Heart right ventricle (tissue), 16 donors: ENCODE results near the gene SPRY1. TPM values are rescaled to one million over a fixed set of nuclear protein-coding genes. Genes with fewer than 3 reads are reported as not detected.

Experiments used
- ATAC-seq, 8 donors: fragments of 200-7000 bp; cut with Tn5 transposase; one replicate each; pipeline ENCODE4 v1.9.1; 2020; ENCODE audit warnings: mild to moderate bottlenecking in 8 of 8, moderate library complexity in 8 of 8, moderate number of reproducible peaks in 1 of 8
- DNase-seq, 2 donors: peaks; one replicate each; pipeline ENCODE4 v3.0.0-alpha.2; 2020
- H3K27ac ChIP-seq, 10 donors: fragments of 200-600 bp; sonication (generic) in 2 of 10; one replicate each; pipeline versions ENCODE4 v1.5.0 to v1.8.0; 2020 to 2022; ENCODE audit warnings: mild to moderate bottlenecking in 3 of 10
- H3K27me3 ChIP-seq, 7 donors: fragments of 200-600 bp; one replicate each; pipeline ENCODE4 v1.8.0; 2021 to 2022; ENCODE audit warnings: mild to moderate bottlenecking in 2 of 7
- H3K36me3 ChIP-seq, 9 donors: fragments of 200-600 bp; sonication (generic) in 1 of 9; one replicate each; pipeline versions ENCODE4 v1.5.0 to v1.8.0; 2020 to 2022; ENCODE audit warnings: mild to moderate bottlenecking in 2 of 9
- H3K4me1 ChIP-seq, 9 donors: fragments of 200-600 bp; sonication (generic) in 1 of 9; one replicate each; pipeline versions ENCODE4 v1.5.0 to v1.8.0; 2020 to 2022; ENCODE audit warnings: mild to moderate bottlenecking in 4 of 9
- H3K4me3 ChIP-seq, 10 donors: fragments of 200-600 bp; sonication (generic) in 2 of 10; one replicate each; pipeline versions ENCODE4 v1.5.0 to v1.8.0; 2020 to 2022; ENCODE audit warnings: mild to moderate bottlenecking in 7 of 10, moderate library complexity in 2 of 10
- H3K9me3 ChIP-seq, 11 donors: fragments of 200-600 bp in 10 of 11; sonication (generic) in 2 of 11; one replicate each; pipeline versions ENCODE4 v1.5.0 to v1.8.0; 2013 to 2022; ENCODE audit warnings: mild to moderate bottlenecking in 2 of 11, control low read depth in 1 of 11, moderate library complexity in 1 of 11
- WGBS, 2 donors: extraction: QIAGEN DNeasy Blood & Tissue Kit; methylation state at CpG; one replicate each; pipeline ENCODE4 v1.1.7; 2013; ENCODE audit warnings: inconsistent platforms in 1 of 2; 5-methylcytosine and 5-hydroxymethylcytosine counted together
- intact Hi-C, 10 donors: fragments of 100-400 bp; cut with DNase I; formaldehyde crosslinking; loops; one replicate each; pipeline versions ENCODE4 v1.11.1 to v1.14.2; 2022
- long read RNA-seq, 3 donors: library from polyadenylated mRNA; unstranded; transcript quantifications; one replicate each; pipeline ENCODE4 v2.0.0, GENCODE V29; 2020 to 2021
- polyA plus RNA-seq, 2 donors: library from polyadenylated mRNA; stranded (reverse); fragments of 200-250 nt; gene quantifications; one replicate each; pipeline ENCODE4 v1.2.3, GENCODE V29; 2013
- total RNA-seq, 10 donors: library from RNA; stranded (reverse); fragmentation: NEBNext Ultra II Directional in 3 of 10; extraction: Animal tissue kit (Norgen Biotek cat#: 25700) in 3 of 10; gene quantifications; one replicate each; pipeline versions ENCODE4 v1.2.1 to v1.2.4, GENCODE V29; 2021 to 2023
- TF ChIP-seq, protein P1 (sequence below), 9 donors: fragments of 200-600 bp; sonication (generic) in 2 of 9; IDR thresholded peaks; one replicate each; pipeline versions ENCODE4 v1.5.0 to v1.8.0; 2021 to 2022; ENCODE audit warnings: antibody characterized with exemption in 9 of 9, mild to moderate bottlenecking in 5 of 9, moderate library complexity in 1 of 9
- donor health status: Arrhythmogenic right ventricular cardiomyopathy.
- donor health status: ischemic (EF 13 %, LVEDD 7.1; RV severe dilation, severe dysfunction).
- donor health status: healthy with polysubstance abuse.
- donor health status: DM: no; HTN: yes; CAD: no.
- donor health status: DM: no; HTN: no; CAD: no.
- donor health status: ischemic (EF 25% LVEDD 6.9; RV normal size, moderate dysfunction).
- donor health status: ischemic (EF 25% LVEDD 5.7; RV mildly dilated, moderate dysfunction).
- donor health status: healthy.
- donor health status: DM: yes; HTN: yes; CAD: no.
- donor health status: Ischemic cardiomyopathy.
- donor health status: ischemic (EF 35%, LVEDD 5.7; RV mildly dilated, moderate dysfunction).
- donor health status: nonischemic (EF 11% LVEDD 7.7; RV severe dilation, severe dysfunction).
- donor health status: DM: yes; HTN: yes; CAD: no.
- donor health status: PGD.
- donor health status: ischemic (EF 29% LVEDD 5.4; RV normal size, mild dysfunction).
- donor health status: nonischemic (EF 23%, LVEDD 6.1; RV moderate dilation, normal function).

SPRY1 gene, protein sequence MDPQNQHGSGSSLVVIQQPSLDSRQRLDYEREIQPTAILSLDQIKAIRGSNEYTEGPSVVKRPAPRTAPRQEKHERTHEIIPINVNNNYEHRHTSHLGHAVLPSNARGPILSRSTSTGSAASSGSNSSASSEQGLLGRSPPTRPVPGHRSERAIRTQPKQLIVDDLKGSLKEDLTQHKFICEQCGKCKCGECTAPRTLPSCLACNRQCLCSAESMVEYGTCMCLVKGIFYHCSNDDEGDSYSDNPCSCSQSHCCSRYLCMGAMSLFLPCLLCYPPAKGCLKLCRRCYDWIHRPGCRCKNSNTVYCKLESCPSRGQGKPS
- total RNA-seq (10 to 100 TPM; 21.6 to 61.7 (median 37.4) TPM), polyA plus RNA-seq (10 to 100 TPM; 30.2 to 42.2 TPM)
- long read RNA-seq, donor 1, transcript SPRY1-204 (2 exons, 1,012 nt), result major isoform, 8 of 17 reads
- long read RNA-seq, donor 1, transcript SPRY1-206 (2 exons, 849 nt), result minor isoform, 5 of 17 reads
- long read RNA-seq, donor 1, partial matches to known transcripts, result 0 of 17 reads
- long read RNA-seq, donor 1, other reads (novel, unspliced or antisense), result 4 of 17 reads
- long read RNA-seq, donor 2, transcript SPRY1-204 (2 exons, 1,012 nt), result major isoform, 9 of 18 reads
- long read RNA-seq, donor 2, partial matches to known transcripts, result 2 of 18 reads
- long read RNA-seq, donor 2, other reads (novel, unspliced or antisense), result 6 of 18 reads
- long read RNA-seq, donor 3, partial matches to known transcripts, result 0 of 7 reads
- long read RNA-seq, donor 3, other reads (novel, unspliced or antisense), result 4 of 7 reads

DNA sequence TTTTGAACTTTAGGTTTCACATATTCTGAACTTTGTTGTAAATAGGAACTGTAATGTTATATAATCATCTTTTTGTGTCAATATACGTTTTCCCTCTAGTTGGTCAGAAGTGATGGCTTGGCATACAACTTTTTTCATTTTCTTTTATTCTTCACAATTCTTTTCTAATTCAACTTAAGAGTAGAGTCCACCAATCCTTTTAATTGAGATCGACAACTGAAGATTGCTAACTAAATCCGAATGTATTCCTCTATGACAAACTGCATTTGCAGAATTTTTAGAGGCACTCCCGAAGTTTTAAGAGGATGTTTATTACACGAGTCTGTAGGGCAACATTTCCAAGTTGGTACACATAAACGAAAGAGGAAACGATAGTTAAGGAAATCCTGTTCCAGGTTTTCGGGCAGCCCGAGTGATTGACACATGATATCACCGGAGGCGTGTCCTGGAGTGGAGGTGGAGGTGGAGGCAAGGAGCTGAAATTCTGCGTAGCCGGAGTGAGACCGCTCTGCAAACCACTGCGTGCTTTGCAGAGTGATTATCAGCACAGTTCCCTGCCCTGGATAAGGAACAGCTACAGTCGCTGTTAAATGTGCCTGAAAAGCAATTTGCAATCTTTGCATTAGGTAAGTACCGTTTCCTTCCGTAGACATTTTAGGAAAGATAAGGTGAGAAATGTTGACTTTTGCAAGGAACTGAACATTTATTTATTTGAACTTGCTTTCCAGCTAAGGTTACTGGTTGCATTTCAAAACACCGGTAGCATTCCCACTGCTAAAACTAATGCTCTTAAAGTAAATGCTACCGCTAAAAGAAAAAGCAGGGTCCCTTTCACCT, at the start of gene SPRY1:
SPRY1 (plus strand) TSS at position 489 of the 837 bp plus-strand sequence. CDS start 4,797 bp downstream, outside the sequence.
- peaks cover 0 to 19% (median 5%) of the 10 kb centered on the region in 9 donors for H3K36me3 ChIP-seq
- peaks cover 0 to 8% (median 0%) of the 10 kb centered on the region in 7 donors for H3K27me3 ChIP-seq
- H3K4me3 ChIP-seq, result peak within 1 kb of the TSS; percentile 65 to 85 (median 74)
- peaks cover 0 to 23% (median 6%) of the 10 kb centered on the region in 9 donors for H3K4me1 ChIP-seq
- H3K9me3 ChIP-seq, result no peaks in the 10 kb centered on the region
- peak; percentile 78 to 95 for DNase-seq
- peak within 1 kb of the TSS; percentile 85 to 97 (median 94) for H3K27ac ChIP-seq
- intact Hi-C loops, result loop anchor here in 8 of 10 donors (1.0 to 10.0 kb wide), 20 partner anchors 34 to 716 kb away; no protein-coding TSS in a partner anchor
- WGBS, 2 donors, result 1 to 2% methylated on average over 20 of the region's 20 CpGs
- peak; percentile 83 to 91 (median 88) for ATAC-seq
- TF ChIP-seq, protein P1, sequence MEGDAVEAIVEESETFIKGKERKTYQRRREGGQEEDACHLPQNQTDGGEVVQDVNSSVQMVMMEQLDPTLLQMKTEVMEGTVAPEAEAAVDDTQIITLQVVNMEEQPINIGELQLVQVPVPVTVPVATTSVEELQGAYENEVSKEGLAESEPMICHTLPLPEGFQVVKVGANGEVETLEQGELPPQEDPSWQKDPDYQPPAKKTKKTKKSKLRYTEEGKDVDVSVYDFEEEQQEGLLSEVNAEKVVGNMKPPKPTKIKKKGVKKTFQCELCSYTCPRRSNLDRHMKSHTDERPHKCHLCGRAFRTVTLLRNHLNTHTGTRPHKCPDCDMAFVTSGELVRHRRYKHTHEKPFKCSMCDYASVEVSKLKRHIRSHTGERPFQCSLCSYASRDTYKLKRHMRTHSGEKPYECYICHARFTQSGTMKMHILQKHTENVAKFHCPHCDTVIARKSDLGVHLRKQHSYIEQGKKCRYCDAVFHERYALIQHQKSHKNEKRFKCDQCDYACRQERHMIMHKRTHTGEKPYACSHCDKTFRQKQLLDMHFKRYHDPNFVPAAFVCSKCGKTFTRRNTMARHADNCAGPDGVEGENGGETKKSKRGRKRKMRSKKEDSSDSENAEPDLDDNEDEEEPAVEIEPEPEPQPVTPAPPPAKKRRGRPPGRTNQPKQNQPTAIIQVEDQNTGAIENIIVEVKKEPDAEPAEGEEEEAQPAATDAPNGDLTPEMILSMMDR (IDR thresholded peaks at IDR 0.05), result no peak

GRCh38 chr4:123346951-123347350, 49.6 kb upstream of the SPRY1 start:
- intact Hi-C loops, result loop anchor here in 1 of 10 donors (5.0 kb wide), 1 partner anchor 50 kb away; the partner anchor contains the start of gene SPRY1
- 90 to 93% methylated on average over 5 of the region's 5 CpGs for WGBS, 2 donors
- Histone ChIP-seq H3K27me3 (no peaks in the 10 kb centered on the region), H3K9me3 (no peaks in the 10 kb centered on the region), H3K36me3 (no peaks in the 10 kb centered on the region), H3K4me3 (no peak overlapping the region), H3K27ac (no peak overlapping the region), H3K4me1 (peaks cover 2 to 48% (median 11%) of the 10 kb centered on the region in 9 donors)
- no peak for DNase-seq
- TF ChIP-seq, protein P1 (IDR thresholded peaks at IDR 0.05), result no peak
- no peak for ATAC-seq

DNA sequence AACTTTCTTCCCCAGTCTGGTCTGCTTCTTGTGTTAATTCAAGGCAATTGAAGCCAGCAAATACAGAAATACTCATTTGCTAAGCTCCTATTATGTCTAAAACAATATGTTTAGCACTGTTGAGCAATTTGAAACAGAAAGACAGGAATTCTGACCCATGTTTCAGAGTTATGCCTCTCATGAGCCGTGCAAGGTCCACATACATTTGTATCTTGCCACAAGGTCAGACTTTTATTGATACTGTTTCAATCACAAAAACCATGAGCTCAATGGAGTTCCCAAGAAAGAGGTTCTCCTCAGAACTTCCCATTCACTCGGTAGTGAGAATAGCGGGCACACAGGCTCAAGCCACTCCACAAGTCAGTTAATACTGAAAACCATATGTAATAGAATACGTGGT, 47.6 kb upstream of the SPRY1 start:
- Histone ChIP-seq H3K27me3 (no peaks in the 10 kb centered on the region), H3K4me1 (peaks cover 3 to 49% (median 27%) of the 10 kb centered on the region in 9 donors), H3K27ac (no peak overlapping the region), H3K9me3 (no peaks in the 10 kb centered on the region), H3K36me3 (no peaks in the 10 kb centered on the region), H3K4me3 (no peak overlapping the region)
- TF ChIP-seq, protein P1 (IDR thresholded peaks at IDR 0.05), result no peak
- ATAC-seq (no peak), DNase-seq (no peak)
- intact Hi-C loops, result loop anchor here in 1 of 10 donors (5.0 kb wide), 1 partner anchor 48 kb away; the partner anchor contains the start of gene SPRY1
- 86 to 89% methylated on average over 4 of the region's 4 CpGs for WGBS, 2 donors
